Urinary bladder (tissue), 4 donors: ENCODE results near the gene PIGC. TPM values are rescaled to one million over a fixed set of nuclear protein-coding genes. Genes with fewer than 3 reads are reported as not detected.

Experiments used
- DNase-seq: peaks from one replicate; pipeline ENCODE4 v3.0.0-alpha.2; 2015; ENCODE audit errors: extremely low spot score
- H3K27ac ChIP-seq: one replicate; pipeline ENCODE4 v1.5.1; 2013; ENCODE audit warnings: low read depth, mild to moderate bottlenecking, moderate library complexity
- H3K36me3 ChIP-seq: one replicate; pipeline ENCODE4 v1.6.1; 2013; ENCODE audit warnings: mild to moderate bottlenecking, moderate library complexity; ENCODE audit not compliant: insufficient read depth
- H3K4me1 ChIP-seq: one replicate; pipeline ENCODE4 v1.6.1; 2013; ENCODE audit warnings: mild to moderate bottlenecking, moderate library complexity; ENCODE audit not compliant: insufficient read depth
- H3K4me3 ChIP-seq: one replicate; pipeline ENCODE4 v1.5.1; 2013; ENCODE audit warnings: low read depth, low read length
- WGBS: extraction: QIAGEN DNeasy Blood & Tissue Kit; methylation state at CpG from one replicate; pipeline ENCODE4 v1.1.7; 2013; 5-methylcytosine and 5-hydroxymethylcytosine counted together
- polyA plus RNA-seq: library from polyadenylated mRNA; stranded (reverse); fragments of 200-250 nt; gene quantifications from one replicate; pipeline ENCODE4 v1.2.3, GENCODE V29; 2013
- total RNA-seq: library from RNA; depleted of rRNA; stranded (reverse); fragments of >200 nt; gene quantifications from one replicate; pipeline ENCODE4 v1.2.3, GENCODE V29; 2014
- donor health status: healthy with polysubstance abuse.
- donor health status: healthy.

Gene PIGC
- 26.9 TPM for total RNA-seq
- polyA plus RNA-seq = 36.8 TPM

DNA sequence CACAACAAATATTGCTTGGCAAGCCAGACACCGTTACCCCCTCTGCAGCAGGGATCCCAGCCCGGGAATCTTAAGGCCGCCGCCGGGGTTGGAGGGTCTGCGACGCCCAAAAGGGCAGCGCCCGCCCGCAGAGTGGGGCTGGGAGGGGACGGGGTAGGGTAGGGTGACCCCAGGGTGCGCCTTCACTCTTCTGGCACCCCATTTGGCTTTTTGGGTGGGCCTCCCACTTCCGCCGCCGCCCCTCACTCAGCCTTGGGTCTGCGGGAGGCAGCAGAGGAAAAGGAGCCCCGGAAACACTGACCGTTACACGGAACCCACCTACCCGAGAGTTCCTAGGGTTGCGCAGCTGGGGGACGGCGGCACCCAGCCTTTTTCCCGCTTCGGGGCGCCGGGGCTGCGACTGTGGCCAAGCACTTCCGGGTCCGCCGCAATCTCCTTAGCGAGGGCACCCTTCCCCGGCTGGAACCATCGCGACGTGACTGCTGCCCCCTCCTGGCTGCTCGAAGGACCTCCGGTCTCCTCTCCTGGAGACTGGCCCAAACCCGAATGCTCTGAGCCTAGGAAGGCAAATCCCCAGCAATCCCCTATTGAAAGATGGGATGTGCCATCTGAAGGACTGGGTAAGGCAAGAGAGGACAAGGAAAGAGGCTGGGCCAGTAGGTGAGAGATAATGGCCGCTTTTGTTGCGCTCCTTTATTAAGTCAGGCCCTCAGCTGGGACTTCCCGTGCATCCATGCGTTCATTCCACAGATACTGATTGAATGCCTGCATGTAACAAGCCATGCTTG is at the start of gene PIGC:
TSS of gene PIGC (minus strand) at position 404 of the 788 bp plus-strand sequence. CDS start 1,447 bp downstream, outside the sequence.
- WGBS = 4% methylated on average over 43 of the region's 43 CpGs
- H3K36me3 ChIP-seq = no peaks in the 10 kb centered on the region
- DNase-seq = no peak
- peak within 1 kb of the TSS; percentile 91 for H3K4me3 ChIP-seq
- H3K4me1 ChIP-seq = peaks cover 4% of the 10 kb centered on the region
- H3K27ac ChIP-seq = peak within 1 kb of the TSS; percentile 14

DNA sequence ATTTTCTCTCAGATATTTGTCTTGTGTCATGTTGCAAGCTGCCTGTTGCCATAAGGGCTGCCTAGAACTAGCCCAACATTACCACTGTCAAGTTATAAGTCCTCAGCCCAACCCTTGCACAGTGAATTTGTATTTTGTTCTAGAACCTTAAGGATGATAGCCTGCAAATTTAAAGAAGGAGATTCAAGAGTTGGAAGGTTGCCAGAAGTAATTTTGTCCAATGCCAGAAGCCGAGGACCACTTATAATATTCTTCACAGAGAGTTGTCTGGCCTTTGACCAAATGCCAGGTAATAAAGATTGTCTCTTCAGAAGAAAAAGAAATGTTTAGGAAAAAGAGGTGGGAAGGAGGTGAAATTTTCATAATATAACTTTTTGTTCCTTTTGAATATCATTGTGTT is 48.6 kb upstream of the PIGC start:
- DNase-seq = no peak
- Histone ChIP-seq H3K4me1 (no peaks in the 10 kb centered on the region), H3K36me3 (no peaks in the 10 kb centered on the region), H3K27ac (no peak overlapping the region), H3K4me3 (no peak overlapping the region)
- WGBS = 57% methylated on average over 1 of the region's 1 CpG

DNA sequence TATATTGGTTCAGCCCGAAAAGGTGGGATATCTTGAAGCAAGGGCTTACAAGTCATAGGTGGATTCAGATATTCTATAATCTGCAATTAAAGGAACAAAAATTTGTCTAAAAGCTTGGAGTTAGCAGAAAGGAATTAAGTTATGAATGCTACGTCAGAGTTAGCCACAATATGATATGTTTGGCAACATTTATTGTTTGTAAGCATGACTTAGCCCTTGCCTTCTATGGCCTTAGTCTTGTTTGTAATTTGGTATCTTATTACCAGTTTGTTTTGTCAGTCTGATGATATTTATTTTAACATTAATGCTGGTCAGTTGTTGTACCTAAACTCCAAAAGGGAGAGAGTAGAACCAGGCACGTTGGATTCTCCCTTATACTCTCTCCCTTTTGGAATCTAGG is 46.0 kb upstream of the PIGC start:
- Histone ChIP-seq H3K36me3 (no peaks in the 10 kb centered on the region), H3K4me1 (no peaks in the 10 kb centered on the region), H3K27ac (no peak overlapping the region), H3K4me3 (no peak overlapping the region)
- WGBS = 73% methylated on average over 3 of the region's 3 CpGs
- no peak for DNase-seq

DNA sequence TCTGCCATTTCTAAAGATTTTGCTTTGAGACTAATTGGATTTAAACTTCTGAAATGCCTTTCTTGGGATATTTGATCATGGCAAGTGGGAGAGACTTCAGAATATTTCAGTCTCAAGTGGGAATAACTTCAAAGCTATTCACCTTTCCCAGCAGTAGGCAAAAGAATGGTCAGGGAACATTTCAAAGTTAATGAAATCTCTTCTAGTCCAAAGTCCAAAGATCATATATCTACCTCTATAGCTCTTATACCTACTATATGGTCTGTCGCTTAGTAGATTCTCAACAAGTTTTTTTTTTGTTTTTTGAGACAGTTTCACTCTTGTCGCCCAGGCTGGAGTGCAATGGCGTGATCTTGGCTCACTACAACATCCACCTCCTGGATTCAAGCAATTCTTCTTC is 44.5 kb upstream of the PIGC start:
- H3K4me3 ChIP-seq = no peak overlapping the region
- 94% methylated on average over 3 of the region's 3 CpGs for WGBS
- DNase-seq = no peak
- no peaks in the 10 kb centered on the region for H3K4me1 ChIP-seq
- no peak overlapping the region for H3K27ac ChIP-seq
- no peaks in the 10 kb centered on the region for H3K36me3 ChIP-seq

DNA sequence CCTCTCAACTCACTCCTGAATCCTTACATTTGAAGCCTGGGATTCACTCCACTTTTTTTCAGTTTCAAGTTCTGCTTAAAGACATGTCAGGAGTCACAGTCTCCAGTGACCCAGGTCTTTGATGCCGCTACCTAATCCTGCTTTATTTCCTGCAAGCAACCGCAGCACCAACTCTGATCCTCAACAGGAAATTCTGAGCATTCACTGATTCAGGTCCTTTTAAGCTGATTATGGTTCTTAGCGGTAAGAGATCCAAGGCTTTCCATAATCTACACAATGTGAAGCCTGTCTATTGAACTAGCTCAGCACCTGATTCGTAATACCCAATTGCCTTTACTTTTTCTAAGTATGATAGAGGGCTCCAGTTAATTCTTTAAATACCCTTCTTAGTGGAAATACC is 43.7 kb upstream of the PIGC start:
- no peak overlapping the region for H3K4me3 ChIP-seq
- no peaks in the 10 kb centered on the region for H3K4me1 ChIP-seq
- WGBS = 62% methylated on average over 4 of the region's 4 CpGs

DNA sequence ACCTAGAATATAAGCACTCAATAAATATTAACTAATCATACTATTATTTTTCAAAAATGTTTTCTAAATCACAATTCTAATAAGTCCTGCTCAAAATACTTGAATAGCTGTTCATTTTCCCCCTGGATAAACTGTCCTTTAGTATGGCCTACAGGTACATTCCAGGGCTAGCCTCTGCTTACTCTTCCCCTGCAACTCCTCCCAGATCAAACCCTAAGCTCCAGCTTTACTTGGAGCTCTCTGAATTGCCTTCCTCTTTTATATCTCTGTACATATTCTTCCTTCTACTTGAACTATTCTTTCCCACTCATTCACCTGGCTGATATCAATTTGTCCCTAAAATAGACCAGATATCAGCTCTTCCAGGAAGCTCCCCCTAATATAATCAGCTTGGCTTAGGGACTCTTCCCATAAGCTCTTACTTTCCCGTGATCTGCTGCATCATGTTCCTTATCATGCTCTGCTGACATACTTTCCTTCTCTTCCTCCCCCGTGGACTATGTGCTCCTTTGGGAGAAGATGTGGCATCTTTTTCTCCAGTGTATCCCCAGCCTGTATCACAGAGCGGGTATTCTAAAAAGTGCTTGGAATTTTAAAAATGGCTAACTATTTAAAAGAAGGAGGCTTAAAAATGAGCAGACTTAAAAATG is 43.1 kb upstream of the PIGC start:
- Histone ChIP-seq H3K27ac (no peak overlapping the region), H3K4me3 (no peak overlapping the region), H3K4me1 (no peaks in the 10 kb centered on the region), H3K36me3 (no peaks in the 10 kb centered on the region)
- no peak for DNase-seq
- 55% methylated on average over 3 of the region's 3 CpGs for whole genome bisulfite sequencing

More for the DNA sequence above, 43.7 kb upstream of the PIGC start:
- no peak for DNase-seq
- H3K27ac ChIP-seq = no peak overlapping the region
- H3K36me3 ChIP-seq = no peaks in the 10 kb centered on the region

DNA sequence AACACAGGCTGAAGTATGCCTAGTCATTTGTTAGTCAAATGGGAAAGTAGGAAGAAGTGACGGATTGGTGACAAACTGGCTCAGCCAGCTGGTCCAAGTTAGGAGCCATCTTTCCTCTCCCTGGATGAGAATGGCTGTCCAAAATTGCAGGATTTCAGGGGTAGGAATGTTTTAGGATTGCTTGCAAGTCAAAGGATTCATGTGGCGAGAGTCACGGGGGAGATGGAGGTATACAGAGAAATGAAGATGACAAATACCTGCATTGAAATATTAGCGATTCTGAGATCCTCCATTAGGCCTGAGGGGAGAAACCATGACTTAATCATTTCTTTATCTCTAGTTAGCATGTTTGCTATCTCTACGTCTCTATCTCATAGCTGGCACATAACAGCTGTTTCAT is 41.8 kb upstream of the PIGC start:
- H3K27ac ChIP-seq = no peak overlapping the region
- no peak overlapping the region for H3K4me3 ChIP-seq
- H3K36me3 ChIP-seq = no peaks in the 10 kb centered on the region
- H3K4me1 ChIP-seq = no peaks in the 10 kb centered on the region
- 66% methylated on average over 5 of the region's 5 CpGs for WGBS
- DNase-seq = no peak

GRCh38 chr1:172484252-172484651 is 40.4 kb upstream of the PIGC start:
- Histone ChIP-seq H3K4me1 (no peaks in the 10 kb centered on the region), H3K36me3 (no peaks in the 10 kb centered on the region), H3K27ac (no peak overlapping the region), H3K4me3 (no peak overlapping the region)
- no peak for DNase-seq

DNA sequence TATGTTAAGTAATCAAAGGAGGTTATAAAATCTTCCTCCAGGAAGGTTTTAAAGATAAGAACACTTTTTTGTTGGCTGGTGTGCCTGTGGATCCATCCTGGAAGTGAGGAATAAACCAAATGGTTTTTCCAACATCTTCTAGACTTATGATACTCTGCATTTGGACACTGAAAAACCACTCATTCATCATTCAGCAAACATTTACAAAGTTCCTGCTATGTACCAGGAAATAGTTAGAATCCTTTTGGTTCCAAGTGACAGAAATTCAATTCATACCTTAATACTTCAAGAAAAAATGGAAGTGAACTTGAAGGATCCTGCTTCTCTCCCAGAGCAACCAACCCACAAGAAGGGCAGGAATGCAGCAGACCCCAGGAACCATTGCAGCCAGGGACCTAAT is 39.6 kb upstream of the PIGC start:
- Histone ChIP-seq H3K4me1 (no peaks in the 10 kb centered on the region), H3K36me3 (no peaks in the 10 kb centered on the region), H3K27ac (no peak overlapping the region), H3K4me3 (no peak overlapping the region)
- no peak for DNase-seq

GRCh38 chr1:172482044-172482443 is 38.2 kb upstream of the PIGC start:
- H3K27ac ChIP-seq = no peak overlapping the region
- H3K36me3 ChIP-seq = no peaks in the 10 kb centered on the region
- H3K4me3 ChIP-seq = no peak overlapping the region
- no peak for DNase-seq
- WGBS = 8% methylated on average over 1 of the region's 1 CpG
- H3K4me1 ChIP-seq = no peaks in the 10 kb centered on the region

GRCh38 chr1:172480431-172480830 is 36.6 kb upstream of the PIGC start:
- 81% methylated on average over 3 of the region's 3 CpGs for WGBS
- DNase-seq = no peak
- H3K4me1 ChIP-seq = no peaks in the 10 kb centered on the region
- H3K36me3 ChIP-seq = no peaks in the 10 kb centered on the region
- H3K4me3 ChIP-seq = no peak overlapping the region
- no peak overlapping the region for H3K27ac ChIP-seq

GRCh38 chr1:172478485-172478884 is 34.6 kb upstream of the PIGC start:
- no peak overlapping the region for H3K4me3 ChIP-seq
- peaks cover under 1% of the 10 kb centered on the region for H3K4me1 ChIP-seq
- DNase-seq = no peak
- H3K36me3 ChIP-seq = no peaks in the 10 kb centered on the region
- no peak overlapping the region for H3K27ac ChIP-seq

DNA sequence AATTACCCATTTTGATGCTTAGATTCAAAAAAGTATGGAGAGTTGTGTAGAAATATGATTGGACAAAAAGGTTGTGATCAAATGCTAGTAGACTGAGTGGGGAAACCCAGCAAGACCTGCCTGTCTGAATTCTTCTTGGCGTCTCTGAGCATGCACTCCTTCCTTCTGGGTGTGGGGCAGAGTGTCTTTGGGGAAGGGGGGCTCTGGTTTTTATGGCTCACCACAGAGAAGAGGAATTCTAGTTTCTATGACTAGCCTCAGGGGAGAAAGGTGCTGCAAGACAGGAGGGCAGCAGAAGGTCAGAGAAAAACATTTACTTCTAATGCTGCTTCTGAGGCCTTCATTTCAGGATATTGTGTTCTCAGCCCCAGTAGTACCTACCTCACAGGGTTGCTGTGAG is 33.9 kb upstream of the PIGC start:
- no peak for DNase-seq
- Histone ChIP-seq H3K27ac (no peak overlapping the region), H3K4me1 (peaks cover 1% of the 10 kb centered on the region), H3K4me3 (no peak overlapping the region), H3K36me3 (no peaks in the 10 kb centered on the region)
- 81% methylated on average over 1 of the region's 1 CpG for WGBS

GRCh38 chr1:172477216-172477615 is 33.3 kb upstream of the PIGC start:
- WGBS = 70% methylated on average over 2 of the region's 2 CpGs
- Histone ChIP-seq H3K36me3 (no peaks in the 10 kb centered on the region), H3K4me1 (peaks cover 1% of the 10 kb centered on the region), H3K4me3 (no peak overlapping the region), H3K27ac (no peak overlapping the region)
- no peak for DNase-seq
